OCI-LY1 (cell line): ENCODE measurements around the gene LIN7C.

Experiments
- H2AFZ ChIP-seq: fragments of 200-600 bp; sonication (generic), shearing (Covaris generic); 2 replicates; pipeline ENCODE4 v1.6.0; 2014; ENCODE audit warnings: antibody characterized with exemption, mild to moderate bottlenecking, low read length
- H3F3A ChIP-seq: fragments of 200-600 bp; sonication (generic), shearing (Covaris generic); 2 replicates; pipeline ENCODE4 v1.6.0; 2014; ENCODE audit warnings: mild to moderate bottlenecking, antibody characterized with exemption, low read length, moderate library complexity; ENCODE audit not compliant: insufficient read depth
- H3K27ac ChIP-seq: fragments of 200-600 bp; sonication (generic); 2 replicates; pipeline ENCODE4 v1.5.1; 2014; ENCODE audit warnings: low read length, mixed run types, mild to moderate bottlenecking, low read depth; ENCODE audit not compliant: poor library complexity, severe bottlenecking
- H3K27me3 ChIP-seq: fragments of 200-600 bp; sonication (generic); 2 replicates; pipeline ENCODE4 v1.6.0; 2014; ENCODE audit warnings: antibody characterized with exemption, mild to moderate bottlenecking, low read length, moderate library complexity; ENCODE audit not compliant: insufficient read depth
- H3K36me3 ChIP-seq: fragments of 200-600 bp; sonication (generic); 2 replicates; pipeline ENCODE4 v1.6.1; 2014; ENCODE audit warnings: mild to moderate bottlenecking, antibody characterized with exemption, low read length, moderate library complexity, mixed read lengths; ENCODE audit not compliant: insufficient read depth
- H3K4me1 ChIP-seq: fragments of 200-600 bp; sonication (generic); 2 replicates; pipeline ENCODE4 v1.5.1; 2014; ENCODE audit warnings: mild to moderate bottlenecking, low read length, moderate library complexity; ENCODE audit not compliant: insufficient read depth, severe bottlenecking
- H3K4me2 ChIP-seq: fragments of 200-600 bp; sonication (generic), shearing (Covaris generic); 2 replicates; pipeline ENCODE4 v1.6.1; 2014; ENCODE audit warnings: low read length
- H3K4me3 ChIP-seq: fragments of 200-600 bp; sonication (generic); 2 replicates; pipeline ENCODE4 v1.5.1; 2014; ENCODE audit warnings: low read length, low read depth, mild to moderate bottlenecking, mixed read lengths; ENCODE audit not compliant: poor library complexity, severe bottlenecking
- H3K79me2 ChIP-seq: fragments of 200-600 bp; shearing (Covaris generic); 2 replicates; pipeline ENCODE4 v1.6.1; 2016; ENCODE audit warnings: mixed run types, low read length, mixed read lengths; ENCODE audit not compliant: insufficient read depth
- H3K9ac ChIP-seq: fragments of 200-600 bp; sonication (generic), shearing (Covaris generic); 2 replicates; pipeline ENCODE4 v1.6.1; 2014; ENCODE audit warnings: mild to moderate bottlenecking, low read length, mixed read lengths
- H3K9me2 ChIP-seq: fragments of 200-600 bp; sonication (generic), shearing (Covaris generic); 2 replicates; pipeline ENCODE4 v1.6.1; 2014; ENCODE audit warnings: low read depth, mild to moderate bottlenecking, low read length, mixed read lengths
- H3K9me3 ChIP-seq: fragments of 200-600 bp; shearing (Covaris generic); 2 replicates; pipeline ENCODE4 v1.6.1; 2014; ENCODE audit warnings: low read length, mixed read lengths
- H4K20me1 ChIP-seq: fragments of 200-600 bp; sonication (generic), shearing (Covaris generic); 2 replicates; pipeline ENCODE4 v1.6.0; 2016; ENCODE audit warnings: mild to moderate bottlenecking, low read length; ENCODE audit not compliant: insufficient read depth
- CTCF ChIP-seq: fragments of 200-600 bp; sonication (generic), shearing (Covaris generic); IDR thresholded peaks from 2 replicates; pipeline ENCODE4 v1.5.1; 2017; ENCODE audit warnings: mild to moderate bottlenecking, antibody characterized with exemption, low read length, moderate library complexity, mixed read lengths
- EZH2 ChIP-seq: fragments of 200-600 bp; sonication (generic), shearing (Covaris generic); IDR thresholded peaks from 2 replicates; pipeline ENCODE4 v1.8.0; 2017; ENCODE audit warnings: borderline replicate concordance, mixed run types, mild to moderate bottlenecking, antibody characterized with exemption, low read length, moderate library complexity, mixed read lengths

The LIN7C gene

GRCh38 chr11:27497284-27497866 is 9.2 kb downstream of the LIN7C start:
- H2AFZ ChIP-seq, result no peak overlapping the region
- 0 out of 2 replicates have a peak, but pooled peaks cover 8% of the 10 kb centered on the region for H3K79me2 ChIP-seq
- no peaks in the 10 kb centered on the region for H3K9me2 ChIP-seq
- H3K4me2 ChIP-seq, result no peak overlapping the region
- no peaks in the 10 kb centered on the region for H3F3A ChIP-seq
- H3K9me3 ChIP-seq, result no peaks in the 10 kb centered on the region
- no peak overlapping the region for H3K9ac ChIP-seq
- peaks cover 86% of the 10 kb centered on the region for H3K36me3 ChIP-seq
- no peaks in the 10 kb centered on the region for H3K4me1 ChIP-seq
- H3K4me3 ChIP-seq, result no peak overlapping the region
- no peaks in the 10 kb centered on the region for H3K27me3 ChIP-seq
- TF ChIP-seq CTCF, result peak; percentile 48
- no peak for TF ChIP-seq EZH2
- no peaks in the 10 kb centered on the region for H4K20me1 ChIP-seq
- H3K27ac ChIP-seq, result no peak overlapping the region

- H3K4me2 ChIP-seq, result no peak overlapping the region
- no peak overlapping the region for H3K4me3 ChIP-seq
- no peak overlapping the region for H3K27ac ChIP-seq
- H3K4me1 ChIP-seq, result no peaks in the 10 kb centered on the region
- no peak for TF ChIP-seq CTCF
- no peak for TF ChIP-seq EZH2
- no peak overlapping the region for H3K9ac ChIP-seq
- no peak overlapping the region for H2AFZ ChIP-seq
- H3F3A ChIP-seq, result no peaks in the 10 kb centered on the region
- no peaks in the 10 kb centered on the region for H4K20me1 ChIP-seq
- no peaks in the 10 kb centered on the region for H3K9me3 ChIP-seq
- no peaks in the 10 kb centered on the region for H3K9me2 ChIP-seq
- 0 out of 2 replicates have a peak, but pooled peaks cover 4% of the 10 kb centered on the region for H3K79me2 ChIP-seq
- peaks cover 87% of the 10 kb centered on the region for H3K36me3 ChIP-seq
- H3K27me3 ChIP-seq, result no peaks in the 10 kb centered on the region
Observed at GRCh38 chr11:27496461-27496860, 10.1 kb downstream of the LIN7C start.

DNA sequence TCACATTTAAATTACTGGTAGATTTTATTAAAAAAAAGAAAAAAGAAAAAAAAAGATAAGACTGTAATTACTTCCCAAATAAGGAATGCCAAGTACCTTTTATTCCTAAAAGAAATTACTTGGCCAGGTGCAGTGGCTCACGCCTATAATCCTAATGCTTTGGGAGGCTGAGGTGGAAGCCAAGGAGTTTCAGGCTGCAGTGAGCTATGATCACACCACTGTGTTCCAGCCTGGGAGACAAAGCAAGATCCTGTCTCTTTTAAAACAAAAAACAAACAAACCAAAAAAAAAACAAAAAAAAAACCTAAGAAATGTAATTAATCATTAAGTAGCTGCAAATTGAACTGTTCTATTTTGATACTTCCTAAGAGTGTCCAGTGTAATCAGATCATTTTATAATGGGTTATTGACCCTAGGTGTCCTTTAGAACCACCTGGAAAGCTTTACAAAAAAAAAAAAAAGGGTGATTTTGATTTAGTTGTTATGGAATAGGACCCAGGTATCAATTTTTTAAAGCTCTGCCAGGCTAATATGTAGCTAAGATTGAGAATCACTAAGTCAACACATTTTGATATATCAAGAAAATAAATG is 10.8 kb downstream of the LIN7C start:
- Histone ChIP-seq H3K9me3 (no peaks in the 10 kb centered on the region), H3K36me3 (peaks cover 87% of the 10 kb centered on the region), H3K27me3 (no peaks in the 10 kb centered on the region), H3K4me1 (no peaks in the 10 kb centered on the region), H3K9ac (no peak overlapping the region), H3F3A (no peaks in the 10 kb centered on the region), H3K4me3 (no peak overlapping the region), H4K20me1 (no peaks in the 10 kb centered on the region), H2AFZ (no peak overlapping the region), H3K27ac (no peak overlapping the region), H3K4me2 (no peak overlapping the region), H3K79me2 (0 out of 2 replicates have a peak, but pooled peaks cover 4% of the 10 kb centered on the region), H3K9me2 (no peaks in the 10 kb centered on the region)
- no peak for TF ChIP-seq EZH2
- TF ChIP-seq CTCF, result no peak
